Measurements from ENCODE around the gene HMGA1.

DNA sequence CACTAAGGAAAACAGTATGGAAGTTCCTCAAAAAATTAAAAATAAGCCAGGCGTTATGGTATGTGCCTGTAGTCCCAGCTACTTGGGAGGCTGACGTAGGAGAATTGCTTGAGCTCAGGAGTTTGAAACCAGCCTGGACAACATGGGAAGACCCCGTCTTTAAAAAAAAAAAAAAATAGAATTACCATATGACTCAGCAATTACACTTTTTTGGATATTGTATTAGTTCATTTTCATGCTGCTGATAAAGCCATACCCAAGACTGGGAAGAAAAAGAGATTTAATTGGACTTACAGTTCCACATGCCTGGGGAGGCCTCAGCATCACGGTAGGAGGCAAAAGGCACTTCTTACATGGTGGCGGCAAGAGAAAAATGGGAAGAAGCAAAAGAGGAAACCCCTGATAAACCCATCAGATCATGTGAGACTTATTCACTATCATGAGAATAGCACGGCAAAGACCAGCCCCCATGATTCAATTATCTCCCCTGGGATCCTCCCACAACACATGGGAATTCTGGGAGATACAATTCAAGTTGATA lies 22.9 kb downstream of the HMGA1 start:
- TF ChIP-seq, protein P1, sequence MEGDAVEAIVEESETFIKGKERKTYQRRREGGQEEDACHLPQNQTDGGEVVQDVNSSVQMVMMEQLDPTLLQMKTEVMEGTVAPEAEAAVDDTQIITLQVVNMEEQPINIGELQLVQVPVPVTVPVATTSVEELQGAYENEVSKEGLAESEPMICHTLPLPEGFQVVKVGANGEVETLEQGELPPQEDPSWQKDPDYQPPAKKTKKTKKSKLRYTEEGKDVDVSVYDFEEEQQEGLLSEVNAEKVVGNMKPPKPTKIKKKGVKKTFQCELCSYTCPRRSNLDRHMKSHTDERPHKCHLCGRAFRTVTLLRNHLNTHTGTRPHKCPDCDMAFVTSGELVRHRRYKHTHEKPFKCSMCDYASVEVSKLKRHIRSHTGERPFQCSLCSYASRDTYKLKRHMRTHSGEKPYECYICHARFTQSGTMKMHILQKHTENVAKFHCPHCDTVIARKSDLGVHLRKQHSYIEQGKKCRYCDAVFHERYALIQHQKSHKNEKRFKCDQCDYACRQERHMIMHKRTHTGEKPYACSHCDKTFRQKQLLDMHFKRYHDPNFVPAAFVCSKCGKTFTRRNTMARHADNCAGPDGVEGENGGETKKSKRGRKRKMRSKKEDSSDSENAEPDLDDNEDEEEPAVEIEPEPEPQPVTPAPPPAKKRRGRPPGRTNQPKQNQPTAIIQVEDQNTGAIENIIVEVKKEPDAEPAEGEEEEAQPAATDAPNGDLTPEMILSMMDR (conservative IDR thresholded peaks at IDR 0.05; ENCODE audit: low read depth in 2 of 2) = no peak
- TF ChIP-seq ZNF114 (CRISPR knock-in tag; IDR thresholded peaks at IDR 0.05) = no peak
- TF ChIP-seq, protein P2, sequence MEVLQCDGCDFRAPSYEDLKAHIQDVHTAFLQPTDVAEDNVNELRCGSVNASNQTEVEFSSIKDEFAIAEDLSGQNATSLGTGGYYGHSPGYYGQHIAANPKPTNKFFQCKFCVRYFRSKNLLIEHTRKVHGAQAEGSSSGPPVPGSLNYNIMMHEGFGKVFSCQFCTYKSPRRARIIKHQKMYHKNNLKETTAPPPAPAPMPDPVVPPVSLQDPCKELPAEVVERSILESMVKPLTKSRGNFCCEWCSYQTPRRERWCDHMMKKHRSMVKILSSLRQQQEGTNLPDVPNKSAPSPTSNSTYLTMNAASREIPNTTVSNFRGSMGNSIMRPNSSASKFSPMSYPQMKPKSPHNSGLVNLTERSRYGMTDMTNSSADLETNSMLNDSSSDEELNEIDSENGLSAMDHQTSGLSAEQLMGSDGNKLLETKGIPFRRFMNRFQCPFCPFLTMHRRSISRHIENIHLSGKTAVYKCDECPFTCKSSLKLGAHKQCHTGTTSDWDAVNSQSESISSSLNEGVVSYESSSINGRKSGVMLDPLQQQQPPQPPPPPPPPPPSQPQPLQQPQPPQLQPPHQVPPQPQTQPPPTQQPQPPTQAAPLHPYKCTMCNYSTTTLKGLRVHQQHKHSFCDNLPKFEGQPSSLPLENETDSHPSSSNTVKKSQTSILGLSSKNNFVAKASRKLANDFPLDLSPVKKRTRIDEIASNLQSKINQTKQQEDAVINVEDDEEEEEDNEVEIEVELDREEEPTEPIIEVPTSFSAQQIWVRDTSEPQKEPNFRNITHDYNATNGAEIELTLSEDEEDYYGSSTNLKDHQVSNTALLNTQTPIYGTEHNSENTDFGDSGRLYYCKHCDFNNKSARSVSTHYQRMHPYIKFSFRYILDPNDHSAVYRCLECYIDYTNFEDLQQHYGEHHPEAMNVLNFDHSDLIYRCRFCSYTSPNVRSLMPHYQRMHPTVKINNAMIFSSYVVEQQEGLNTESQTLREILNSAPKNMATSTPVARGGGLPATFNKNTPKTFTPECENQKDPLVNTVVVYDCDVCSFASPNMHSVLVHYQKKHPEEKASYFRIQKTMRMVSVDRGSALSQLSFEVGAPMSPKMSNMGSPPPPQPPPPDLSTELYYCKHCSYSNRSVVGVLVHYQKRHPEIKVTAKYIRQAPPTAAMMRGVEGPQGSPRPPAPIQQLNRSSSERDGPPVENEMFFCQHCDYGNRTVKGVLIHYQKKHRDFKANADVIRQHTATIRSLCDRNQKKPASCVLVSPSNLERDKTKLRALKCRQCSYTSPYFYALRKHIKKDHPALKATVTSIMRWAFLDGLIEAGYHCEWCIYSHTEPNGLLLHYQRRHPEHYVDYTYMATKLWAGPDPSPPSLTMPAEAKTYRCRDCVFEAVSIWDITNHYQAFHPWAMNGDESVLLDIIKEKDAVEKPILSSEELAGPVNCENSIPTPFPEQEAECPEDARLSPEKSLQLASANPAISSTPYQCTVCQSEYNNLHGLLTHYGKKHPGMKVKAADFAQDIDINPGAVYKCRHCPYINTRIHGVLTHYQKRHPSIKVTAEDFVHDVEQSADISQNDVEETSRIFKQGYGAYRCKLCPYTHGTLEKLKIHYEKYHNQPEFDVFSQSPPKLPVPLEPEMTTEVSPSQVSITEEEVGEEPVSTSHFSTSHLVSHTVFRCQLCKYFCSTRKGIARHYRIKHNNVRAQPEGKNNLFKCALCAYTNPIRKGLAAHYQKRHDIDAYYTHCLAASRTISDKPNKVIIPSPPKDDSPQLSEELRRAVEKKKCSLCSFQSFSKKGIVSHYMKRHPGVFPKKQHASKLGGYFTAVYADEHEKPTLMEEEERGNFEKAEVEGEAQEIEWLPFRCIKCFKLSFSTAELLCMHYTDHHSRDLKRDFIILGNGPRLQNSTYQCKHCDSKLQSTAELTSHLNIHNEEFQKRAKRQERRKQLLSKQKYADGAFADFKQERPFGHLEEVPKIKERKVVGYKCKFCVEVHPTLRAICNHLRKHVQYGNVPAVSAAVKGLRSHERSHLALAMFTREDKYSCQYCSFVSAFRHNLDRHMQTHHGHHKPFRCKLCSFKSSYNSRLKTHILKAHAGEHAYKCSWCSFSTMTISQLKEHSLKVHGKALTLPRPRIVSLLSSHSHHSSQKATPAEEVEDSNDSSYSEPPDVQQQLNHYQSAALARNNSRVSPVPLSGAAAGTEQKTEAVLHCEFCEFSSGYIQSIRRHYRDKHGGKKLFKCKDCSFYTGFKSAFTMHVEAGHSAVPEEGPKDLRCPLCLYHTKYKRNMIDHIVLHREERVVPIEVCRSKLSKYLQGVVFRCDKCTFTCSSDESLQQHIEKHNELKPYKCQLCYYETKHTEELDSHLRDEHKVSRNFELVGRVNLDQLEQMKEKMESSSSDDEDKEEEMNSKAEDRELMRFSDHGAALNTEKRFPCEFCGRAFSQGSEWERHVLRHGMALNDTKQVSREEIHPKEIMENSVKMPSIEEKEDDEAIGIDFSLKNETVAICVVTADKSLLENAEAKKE (CRISPR knock-in tag; IDR thresholded peaks at IDR 0.05) = no peak
